HCT116 (cell line): Measurements from ENCODE around the gene MAP4K2. TPM values are rescaled to one million over a fixed set of nuclear protein-coding genes. Genes with fewer than 3 reads are reported as not detected.

Source experiments
- ATAC-seq: fragments of 200-7000 bp; cut with Tn5 transposase; 2 replicates; pipeline ENCODE4 v1.9.1; 2020; ENCODE audit warnings: mild to moderate bottlenecking, moderate library complexity
- BruUV-seq: library from RNA; stranded (reverse); fragments of 400-500 nt; replicated peaks from 2 replicates; lab custom pipeline; 2021; lab: Mats Ljungman, UMichigan
- CTCF ChIA-PET: fragments of 300-600 bp; sonication (Branson Sonifier 250); formaldehyde crosslinking; loops from one replicate; lab custom pipeline; 2021; ENCODE audit warnings: antibody characterized with exemption; lab: Charles Lee
- POLR2A ChIA-PET: fragments of 300-600, 350-600 bp; sonication (Branson Sonifier 250); formaldehyde crosslinking; loops from one replicate; lab custom pipeline; 2021; ENCODE audit warnings: antibody characterized with exemption; lab: Charles Lee
- RAD21 ChIA-PET, 2 experiments: fragments of 300-600 bp; sonication (Branson Sonifier 250); formaldehyde crosslinking; loops; one replicate each; lab custom pipeline; 2023; ENCODE audit warnings: low total read pairs in 2 of 2; ENCODE audit not compliant: uncharacterized antibody in 2 of 2, unreplicated experiment in 2 of 2, low non-redundant PET in 1 of 2; lab: Charles Lee
- DNase-seq: peaks from one replicate; pipeline ENCODE4 v3.0.0-alpha.2; 2010; ENCODE audit warnings: low read depth, low spot score
- H2AFZ ChIP-seq: fragments of 200-600 bp; shearing (Covaris generic), sonication (generic); 2 replicates; pipeline ENCODE4 v1.6.1; 2017; ENCODE audit warnings: low read depth, mixed run types, mixed read lengths, antibody characterized with exemption, low read length; ENCODE audit not compliant: poor library complexity, severe bottlenecking
- H3K27ac ChIP-seq: 2 replicates; pipeline ENCODE4 v1.5.1; 2012; ENCODE audit warnings: low read depth, low read length
- H3K27me3 ChIP-seq: fragments of 200-600 bp; sonication (generic); 2 replicates; pipeline ENCODE4 v1.6.1; 2016; ENCODE audit warnings: mixed run types, low read length, mixed read lengths; ENCODE audit not compliant: insufficient read depth
- H3K36me3 ChIP-seq, 2 experiments: fragments of 200-500 bp in 1 of 2; fragments of 200-600 bp in 1 of 2; sonication (Bioruptor generic) in 1 of 2; sonication (generic) in 1 of 2; 2 replicates each; pipeline versions ENCODE4 v1.5.1 to v1.6.1; 2014 to 2016; ENCODE audit warnings: low read length in 2 of 2, inconsistent platforms in 1 of 2, mixed read lengths in 1 of 2, mixed run types in 1 of 2; ENCODE audit not compliant: insufficient read depth in 2 of 2, control insufficient read depth in 1 of 2
- H3K4me1 ChIP-seq, 2 experiments: fragments of 200-600 bp in 1 of 2; sonication (generic) in 1 of 2; 2 replicates each; pipeline versions ENCODE4 v1.5.1 to v1.6.1; 2012 to 2017; ENCODE audit warnings: low read length in 2 of 2, inconsistent platforms in 1 of 2, mild to moderate bottlenecking in 1 of 2, mixed read lengths in 1 of 2, mixed run types in 1 of 2, moderate library complexity in 1 of 2; ENCODE audit not compliant: insufficient read depth in 2 of 2, control insufficient read depth in 1 of 2
- H3K4me2 ChIP-seq: fragments of 200-600 bp; sonication (generic); 2 replicates; pipeline ENCODE4 v1.6.1; 2017; ENCODE audit warnings: mixed run types, low read length, mixed read lengths
- H3K4me3 ChIP-seq, 2 experiments: fragments of 200-600 bp in 1 of 2; sonication (generic) in 1 of 2; replicated peaks in 1 of 2; 2 replicates each; pipeline ENCODE4 v1.5.1; 2011 to 2016; ENCODE audit warnings: low read length in 2 of 2, control low read depth in 1 of 2, low read depth in 1 of 2, mild to moderate bottlenecking in 1 of 2, mixed read lengths in 1 of 2, mixed run types in 1 of 2
- H3K79me2 ChIP-seq: fragments of 200-600 bp; sonication (generic); 2 replicates; pipeline ENCODE4 v1.6.1; 2017; ENCODE audit warnings: mild to moderate bottlenecking, mixed run types, low read length, moderate library complexity, mixed read lengths; ENCODE audit not compliant: insufficient read depth
- H3K9ac ChIP-seq: fragments of 200-600 bp; sonication (generic); 2 replicates; pipeline ENCODE4 v1.6.1; 2016; ENCODE audit warnings: low read length, mixed read lengths
- H3K9me2 ChIP-seq: fragments of 200-600 bp; sonication (generic), shearing (Covaris generic); 2 replicates; pipeline ENCODE4 v1.6.1; 2017; ENCODE audit warnings: mixed run types, mild to moderate bottlenecking, moderate library complexity; ENCODE audit not compliant: insufficient read depth
- H3K9me3 ChIP-seq, 2 experiments: fragments of 200-500 bp in 1 of 2; fragments of 200-600 bp in 1 of 2; sonication (Bioruptor generic) in 1 of 2; sonication (generic) in 1 of 2; 2 replicates each; pipeline ENCODE4 v1.6.1; 2014 to 2017; ENCODE audit warnings: low read length in 2 of 2, mixed read lengths in 2 of 2, inconsistent platforms in 1 of 2, low read depth in 1 of 2, mild to moderate bottlenecking in 1 of 2, mixed run types in 1 of 2, moderate library complexity in 1 of 2; ENCODE audit not compliant: control insufficient read depth in 1 of 2, insufficient read depth in 1 of 2
- H4K20me1 ChIP-seq: fragments of 200-600 bp; sonication (generic), shearing (Covaris generic); 2 replicates; pipeline ENCODE4 v1.6.1; 2017; ENCODE audit warnings: mixed run types, mild to moderate bottlenecking, moderate library complexity; ENCODE audit not compliant: insufficient read depth
- intact Hi-C: fragments of 100-400 bp; cut with micrococcal nuclease; formaldehyde crosslinking; loops from 2 replicates; pipeline ENCODE4 v1.10.0; 2022
- total RNA-seq: library from RNA; stranded (reverse); gene quantifications from one replicate; pipeline ENCODE4 v1.2.1, GENCODE V29; 2021; ENCODE audit not compliant: unreplicated experiment
- TF ChIP-seq, protein P1 (sequence below): IDR thresholded peaks from 2 replicates; pipeline ENCODE4 v1.6.1; 2012
- TF ChIP-seq, protein P2 (sequence below), 3 experiments: fragments of 200-600 bp in 1 of 3; sonication (generic) in 1 of 3; IDR thresholded peaks in 2 of 3; conservative IDR thresholded peaks in 1 of 3; 2 replicates each; pipeline ENCODE4 v1.5.1; 2012 to 2017; ENCODE audit warnings: low read depth in 2 of 3, low read length in 2 of 3, antibody characterized with exemption in 1 of 3, borderline replicate concordance in 1 of 3, control low read depth in 1 of 3, mild to moderate bottlenecking in 1 of 3, mixed read lengths in 1 of 3, mixed run types in 1 of 3, moderate library complexity in 1 of 3; ENCODE audit not compliant: insufficient read depth in 1 of 3
- TF ChIP-seq, protein P3 (sequence below): IDR thresholded peaks from 2 replicates; pipeline ENCODE4 v1.6.1; 2012; ENCODE audit warnings: low read depth

Gene MAP4K2
- total RNA-seq, 1 experiment from 2014 or later, result 44.2 TPM

DNA sequence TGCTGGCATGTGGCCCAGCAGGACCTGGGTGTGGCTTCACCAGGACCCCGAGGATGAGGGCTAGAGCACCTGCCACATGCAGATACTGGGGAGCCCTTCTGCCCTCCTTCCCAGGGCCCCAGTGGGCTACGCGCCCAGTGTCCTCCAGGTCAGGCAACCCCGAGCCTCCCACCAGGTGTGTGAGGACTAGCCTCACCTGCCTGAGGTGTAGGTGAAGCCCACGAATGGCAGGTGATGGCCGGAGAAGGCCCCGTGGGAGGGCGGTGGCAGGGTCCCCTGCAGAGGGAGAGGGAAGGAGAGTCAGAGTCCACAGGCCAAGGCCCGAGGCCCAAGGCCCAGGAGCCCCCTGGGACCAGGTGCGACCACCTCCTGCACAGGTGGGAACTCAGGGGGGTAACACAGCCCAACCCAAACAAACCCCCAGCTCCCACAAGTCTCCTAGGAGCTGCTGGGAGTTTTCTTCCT lies 34.9 kb upstream of the MAP4K2 start:
- RAD21 ChIA-PET, result no interaction called here
- H3K4me2 ChIP-seq, result no peak overlapping the region
- H3K79me2 ChIP-seq, result peaks cover 13% of the 10 kb centered on the region
- no peaks in the 10 kb centered on the region for H3K27me3 ChIP-seq
- no peaks in the 10 kb centered on the region for H3K9me3 ChIP-seq
- no peak overlapping the region for H3K4me3 ChIP-seq
- H3K9ac ChIP-seq, result no peak overlapping the region
- H3K36me3 ChIP-seq, result peaks cover 11 to 15% of the 10 kb centered on the region in 2 experiments; a peak in 3 of 4 replicates
- CTCF ChIA-PET, result no interaction called here
- H3K27ac ChIP-seq, result no peak overlapping the region
- DNase-seq, result no peak
- BruUV-seq, result no TSS peak
- no peak for ATAC-seq
- H3K4me1 ChIP-seq, result peaks cover 27 to 31% of the 10 kb centered on the region in 2 experiments
- intact Hi-C loops, result no loop called here
- H2AFZ ChIP-seq, result no peak overlapping the region
- TF ChIP-seq, protein P1, sequence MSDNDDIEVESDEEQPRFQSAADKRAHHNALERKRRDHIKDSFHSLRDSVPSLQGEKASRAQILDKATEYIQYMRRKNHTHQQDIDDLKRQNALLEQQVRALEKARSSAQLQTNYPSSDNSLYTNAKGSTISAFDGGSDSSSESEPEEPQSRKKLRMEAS, result no peak
- TF ChIP-seq, protein P2, sequence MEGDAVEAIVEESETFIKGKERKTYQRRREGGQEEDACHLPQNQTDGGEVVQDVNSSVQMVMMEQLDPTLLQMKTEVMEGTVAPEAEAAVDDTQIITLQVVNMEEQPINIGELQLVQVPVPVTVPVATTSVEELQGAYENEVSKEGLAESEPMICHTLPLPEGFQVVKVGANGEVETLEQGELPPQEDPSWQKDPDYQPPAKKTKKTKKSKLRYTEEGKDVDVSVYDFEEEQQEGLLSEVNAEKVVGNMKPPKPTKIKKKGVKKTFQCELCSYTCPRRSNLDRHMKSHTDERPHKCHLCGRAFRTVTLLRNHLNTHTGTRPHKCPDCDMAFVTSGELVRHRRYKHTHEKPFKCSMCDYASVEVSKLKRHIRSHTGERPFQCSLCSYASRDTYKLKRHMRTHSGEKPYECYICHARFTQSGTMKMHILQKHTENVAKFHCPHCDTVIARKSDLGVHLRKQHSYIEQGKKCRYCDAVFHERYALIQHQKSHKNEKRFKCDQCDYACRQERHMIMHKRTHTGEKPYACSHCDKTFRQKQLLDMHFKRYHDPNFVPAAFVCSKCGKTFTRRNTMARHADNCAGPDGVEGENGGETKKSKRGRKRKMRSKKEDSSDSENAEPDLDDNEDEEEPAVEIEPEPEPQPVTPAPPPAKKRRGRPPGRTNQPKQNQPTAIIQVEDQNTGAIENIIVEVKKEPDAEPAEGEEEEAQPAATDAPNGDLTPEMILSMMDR (IDR thresholded peaks at IDR 0.05 in 2 of 3, conservative IDR thresholded peaks at IDR 0.05 in 1 of 3; ENCODE audit: borderline replicate concordance in 1 of 3, insufficient read depth in 1 of 3, low read depth in 2 of 3, low read length in 2 of 3), result no peak
- TF ChIP-seq, protein P3, sequence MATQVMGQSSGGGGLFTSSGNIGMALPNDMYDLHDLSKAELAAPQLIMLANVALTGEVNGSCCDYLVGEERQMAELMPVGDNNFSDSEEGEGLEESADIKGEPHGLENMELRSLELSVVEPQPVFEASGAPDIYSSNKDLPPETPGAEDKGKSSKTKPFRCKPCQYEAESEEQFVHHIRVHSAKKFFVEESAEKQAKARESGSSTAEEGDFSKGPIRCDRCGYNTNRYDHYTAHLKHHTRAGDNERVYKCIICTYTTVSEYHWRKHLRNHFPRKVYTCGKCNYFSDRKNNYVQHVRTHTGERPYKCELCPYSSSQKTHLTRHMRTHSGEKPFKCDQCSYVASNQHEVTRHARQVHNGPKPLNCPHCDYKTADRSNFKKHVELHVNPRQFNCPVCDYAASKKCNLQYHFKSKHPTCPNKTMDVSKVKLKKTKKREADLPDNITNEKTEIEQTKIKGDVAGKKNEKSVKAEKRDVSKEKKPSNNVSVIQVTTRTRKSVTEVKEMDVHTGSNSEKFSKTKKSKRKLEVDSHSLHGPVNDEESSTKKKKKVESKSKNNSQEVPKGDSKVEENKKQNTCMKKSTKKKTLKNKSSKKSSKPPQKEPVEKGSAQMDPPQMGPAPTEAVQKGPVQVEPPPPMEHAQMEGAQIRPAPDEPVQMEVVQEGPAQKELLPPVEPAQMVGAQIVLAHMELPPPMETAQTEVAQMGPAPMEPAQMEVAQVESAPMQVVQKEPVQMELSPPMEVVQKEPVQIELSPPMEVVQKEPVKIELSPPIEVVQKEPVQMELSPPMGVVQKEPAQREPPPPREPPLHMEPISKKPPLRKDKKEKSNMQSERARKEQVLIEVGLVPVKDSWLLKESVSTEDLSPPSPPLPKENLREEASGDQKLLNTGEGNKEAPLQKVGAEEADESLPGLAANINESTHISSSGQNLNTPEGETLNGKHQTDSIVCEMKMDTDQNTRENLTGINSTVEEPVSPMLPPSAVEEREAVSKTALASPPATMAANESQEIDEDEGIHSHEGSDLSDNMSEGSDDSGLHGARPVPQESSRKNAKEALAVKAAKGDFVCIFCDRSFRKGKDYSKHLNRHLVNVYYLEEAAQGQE, result no peak
- H4K20me1 ChIP-seq, result no peaks in the 10 kb centered on the region
- POLR2A ChIA-PET, result no interaction called here
- no peaks in the 10 kb centered on the region for H3K9me2 ChIP-seq
